GM10847 (cell line): Measurements from ENCODE around the gene ARPP21.

ENCODE experiments used
- POLR2A ChIP-seq: IDR thresholded peaks from 2 replicates; pipeline ENCODE4 v1.6.1; 2011; ENCODE audit not compliant: insufficient read length; ENCODE audit errors: extremely low read depth

The ARPP21 gene

DNA sequence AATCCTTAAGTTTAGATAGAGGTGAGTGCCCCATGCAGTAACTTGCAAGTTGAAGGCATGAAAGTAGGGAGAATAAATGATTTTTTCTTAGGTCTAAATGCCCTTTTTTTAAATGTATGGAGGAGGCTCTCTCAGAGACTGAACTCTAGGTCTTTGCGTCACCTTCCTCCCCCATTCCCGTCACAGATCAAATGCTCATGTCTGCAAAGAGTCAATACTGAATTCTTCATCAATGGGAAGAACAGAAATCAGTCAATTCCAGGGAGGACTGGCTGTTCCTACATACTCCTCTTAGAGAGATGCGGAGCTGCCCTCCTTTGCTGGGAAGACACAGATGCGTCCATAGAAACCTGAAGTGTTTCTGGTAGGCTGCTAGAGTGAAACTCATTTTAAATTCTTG is 98.2 kb downstream of the ARPP21 start:
- TF ChIP-seq POLR2A = no peak

DNA sequence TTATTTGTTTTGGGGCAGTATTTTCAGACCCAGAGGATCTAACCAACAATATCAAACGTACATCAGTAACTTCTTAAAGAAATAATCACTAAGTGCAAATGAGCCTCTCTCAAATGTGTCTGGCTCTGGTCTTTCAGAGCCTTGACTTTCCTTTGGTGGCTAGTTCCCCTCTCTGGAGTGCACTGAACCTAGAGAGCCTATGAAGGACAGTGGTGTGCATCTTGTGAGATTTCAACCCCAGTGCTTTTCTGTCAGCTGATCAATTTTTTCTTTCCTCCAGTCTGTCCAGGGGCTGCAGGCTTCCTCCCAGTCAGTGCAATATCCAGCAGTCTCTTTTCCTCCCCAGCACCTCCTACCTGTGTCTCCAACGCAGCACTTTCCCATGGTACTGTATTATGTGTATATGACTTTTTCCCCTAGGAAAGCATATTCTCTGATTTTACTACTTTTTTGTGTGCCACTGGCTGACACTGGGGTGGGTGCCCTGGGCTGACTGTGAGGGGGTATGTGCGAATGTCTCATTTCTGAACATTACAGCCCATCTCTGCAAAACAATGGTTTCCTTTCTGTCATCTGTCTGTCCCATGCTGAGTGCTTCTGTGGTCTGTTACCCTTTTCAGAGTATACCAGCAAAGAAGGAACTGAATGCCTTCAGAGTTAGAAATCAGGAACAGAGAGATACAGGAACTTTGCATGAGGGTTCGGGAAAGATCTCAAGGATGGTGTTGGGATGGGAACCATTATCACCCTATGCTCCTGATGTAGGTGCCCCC is 98.8 kb downstream of the ARPP21 start:
- no peak for TF ChIP-seq POLR2A

DNA sequence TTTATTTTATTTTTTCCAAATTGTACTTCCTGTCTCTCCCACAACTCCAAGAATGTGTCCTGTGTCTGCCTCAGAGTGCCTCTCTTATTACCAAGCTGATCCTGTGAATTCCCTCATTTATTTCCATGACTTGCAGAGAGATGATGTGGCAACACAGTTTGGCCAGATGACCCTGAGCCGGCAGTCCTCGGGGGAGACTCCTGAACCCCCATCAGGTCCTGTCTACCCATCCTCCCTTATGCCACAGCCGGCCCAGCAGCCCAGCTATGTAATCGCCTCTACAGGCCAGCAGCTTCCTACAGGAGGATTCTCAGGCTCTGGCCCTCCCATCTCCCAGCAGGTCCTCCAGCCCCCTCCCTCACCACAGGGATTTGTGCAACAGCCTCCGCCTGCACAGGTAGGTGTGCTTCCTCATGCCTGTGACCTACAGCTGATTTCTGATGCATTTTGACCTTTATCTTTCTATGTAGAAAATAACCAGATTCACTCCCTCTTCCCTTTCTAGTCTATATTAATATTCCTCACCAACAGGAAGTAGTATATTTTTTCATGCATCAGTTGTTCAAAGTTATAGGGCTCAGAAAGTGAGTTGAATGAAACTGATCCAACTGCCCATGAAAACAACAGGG is 100.0 kb downstream of the ARPP21 start:
- no peak for TF ChIP-seq POLR2A

- TF ChIP-seq POLR2A = no peak
Observed at GRCh38 chr3:35739964-35740527, 100.7 kb downstream of the ARPP21 start.

DNA sequence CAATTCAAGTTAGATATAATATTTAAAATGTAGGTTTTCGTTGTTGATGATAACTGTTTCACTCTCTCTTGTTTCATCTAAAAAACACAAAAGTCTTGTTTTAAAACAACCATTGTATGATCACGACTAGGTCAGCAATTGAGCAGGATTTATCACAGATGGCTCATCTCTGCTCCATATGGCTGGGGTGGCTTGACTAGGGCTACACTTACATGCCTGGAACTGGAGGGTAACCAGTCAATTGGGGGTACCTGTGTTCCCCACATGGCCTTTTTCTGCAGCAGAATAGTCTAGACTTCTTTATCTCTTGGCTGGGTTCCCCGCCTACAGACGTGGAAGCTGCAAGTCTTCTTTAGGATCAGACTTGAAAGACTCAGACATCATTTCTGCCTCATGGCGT is 103.9 kb downstream of the ARPP21 start:
- TF ChIP-seq POLR2A = no peak

DNA sequence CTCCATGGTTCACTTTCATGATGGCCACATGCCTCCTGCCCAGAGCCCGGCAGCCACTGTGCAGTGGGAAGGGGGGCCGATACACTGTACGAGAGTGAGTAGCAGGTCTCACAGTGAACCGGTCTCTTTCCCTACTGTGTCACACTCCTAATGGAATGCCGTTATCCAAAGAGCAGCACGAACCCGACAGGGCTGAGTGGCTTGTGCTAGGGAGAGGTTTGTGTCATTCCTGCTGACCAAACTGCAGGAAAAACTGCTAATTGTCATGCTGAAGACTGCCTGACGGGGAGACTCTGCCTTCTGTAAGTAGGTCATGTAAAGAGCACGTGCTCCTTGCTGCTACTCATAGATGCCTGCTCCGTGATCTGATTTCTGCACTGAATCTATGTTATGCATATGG is 105.1 kb downstream of the ARPP21 start:
- TF ChIP-seq POLR2A = no peak

GRCh38 chr3:35745351-35745750 is 106.0 kb downstream of the ARPP21 start:
- TF ChIP-seq POLR2A = no peak

DNA sequence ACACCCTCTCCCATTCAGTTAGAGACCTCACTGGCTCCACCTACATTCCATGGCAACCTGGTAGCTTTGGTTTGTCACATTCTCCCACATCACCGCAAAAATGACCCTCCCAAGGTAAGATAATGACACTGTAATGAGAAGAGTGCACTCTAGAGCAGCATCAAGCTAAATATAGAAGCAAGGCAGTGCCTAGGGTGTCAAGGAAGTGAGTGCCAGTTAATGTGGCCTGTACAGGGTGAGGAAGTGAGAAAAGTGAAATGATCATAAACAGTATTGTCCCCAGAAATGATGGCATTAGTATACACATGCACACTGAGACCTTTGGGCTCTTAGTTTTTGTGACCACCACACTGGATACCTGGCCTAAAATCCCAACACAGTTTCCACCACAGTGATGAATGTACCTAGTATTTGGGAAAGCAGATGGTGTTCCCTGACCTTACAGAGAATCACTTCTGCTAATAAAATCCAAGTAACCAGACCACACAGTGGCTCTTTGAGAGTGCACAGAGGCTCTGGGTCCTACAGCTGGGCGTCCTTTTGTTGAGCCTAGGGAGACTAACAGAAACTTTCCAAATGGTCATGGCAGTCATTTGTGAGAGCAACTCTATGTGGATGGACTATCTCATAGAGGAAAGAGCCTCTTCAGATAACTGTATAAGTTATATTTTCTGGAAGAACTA is 106.6 kb downstream of the ARPP21 start:
- no peak for TF ChIP-seq POLR2A

- TF ChIP-seq POLR2A = no peak
Observed at GRCh38 chr3:35746492-35746891, 107.2 kb downstream of the ARPP21 start.

GRCh38 chr3:35748144-35748543 is 108.8 kb downstream of the ARPP21 start:
- TF ChIP-seq POLR2A = no peak

- TF ChIP-seq POLR2A = no peak
Observed at GRCh38 chr3:35751207-35751606, 111.9 kb downstream of the ARPP21 start.

GRCh38 chr3:35757991-35758757 is 118.8 kb downstream of the ARPP21 start:
- no peak for TF ChIP-seq POLR2A

DNA sequence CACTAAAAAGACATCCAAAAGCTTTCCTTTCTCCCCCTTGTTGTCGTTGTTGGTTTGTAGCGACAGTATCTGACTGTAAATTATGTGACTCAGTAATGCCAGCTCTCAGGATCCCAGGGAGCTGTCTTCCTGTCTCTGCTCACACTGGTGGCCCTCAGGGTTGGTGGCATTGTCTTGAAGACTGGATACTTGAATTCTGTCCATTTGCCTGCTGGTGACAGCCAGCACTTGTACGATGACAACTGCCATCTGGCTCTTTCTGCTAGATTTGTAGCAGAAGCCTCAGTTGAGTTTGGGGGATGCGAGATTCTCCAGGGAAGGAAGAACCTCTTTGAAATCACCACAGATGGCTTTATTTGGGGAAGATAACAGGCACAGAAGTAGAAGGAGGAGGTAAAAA is 120.8 kb downstream of the ARPP21 start:
- TF ChIP-seq POLR2A = no peak

GRCh38 chr3:35761311-35761710 is 122.0 kb downstream of the ARPP21 start:
- TF ChIP-seq POLR2A = no peak

- no peak for TF ChIP-seq POLR2A
Observed at GRCh38 chr3:35772381-35773015, 133.2 kb downstream of the ARPP21 start.

DNA sequence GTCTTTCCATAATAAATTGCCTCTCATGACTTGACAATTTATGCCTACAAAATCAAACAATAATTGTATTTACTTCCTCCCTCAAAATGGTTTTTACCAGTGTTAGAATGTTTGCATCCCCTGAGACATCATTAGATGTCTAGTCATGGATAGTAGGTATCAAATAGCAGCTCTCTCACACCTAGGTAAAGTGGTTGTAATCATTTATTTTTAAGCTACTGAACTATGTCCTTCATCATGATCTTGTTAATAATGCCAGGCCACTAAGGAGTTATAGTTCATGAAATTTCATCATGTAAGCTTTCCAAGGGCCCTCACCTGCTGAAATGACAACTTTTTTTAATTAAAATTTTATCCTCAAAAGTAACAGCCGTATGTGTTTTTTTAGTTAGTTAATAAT is 134.1 kb downstream of the ARPP21 start:
- no peak for TF ChIP-seq POLR2A
